ENCODE data around the gene PLEKHA5.

- TF ChIP-seq CTCF (IDR thresholded peaks at IDR 0.05) (no peak), REST (IDR thresholded peaks at IDR 0.05; ENCODE audit: insufficient read depth in 1 of 2, low read depth in 2 of 2, low read length in 1 of 2) (no peak)
These were observed 260.6 kb downstream of the PLEKHA5 start for GRCh38 chr12:19390051-19390598.
